Astrocyte of the cerebellum (primary cell): ENCODE data around the gene FER1L5.

Experiments used
- DNase-seq: peaks from one replicate; pipeline ENCODE4 v3.0.0-alpha.2; 2011; ENCODE audit warnings: low read depth
- H3K4me3 ChIP-seq: 2 replicates; pipeline ENCODE4 v1.5.1; 2011; ENCODE audit warnings: mild to moderate bottlenecking, low read depth, low read length, moderate library complexity
- in situ Hi-C: cut with HindIII; loops from 2 replicates; pipeline ENCODE4 v1.10.0; 2017; ENCODE audit warnings: low sequenced_read_pairs
- TF ChIP-seq, protein P1 (sequence below): IDR thresholded peaks from 2 replicates; pipeline ENCODE4 v1.5.1; 2012; ENCODE audit warnings: low read length, low read depth, moderate library complexity, mild to moderate bottlenecking; ENCODE audit errors: missing control alignments

FER1L5 gene

DNA sequence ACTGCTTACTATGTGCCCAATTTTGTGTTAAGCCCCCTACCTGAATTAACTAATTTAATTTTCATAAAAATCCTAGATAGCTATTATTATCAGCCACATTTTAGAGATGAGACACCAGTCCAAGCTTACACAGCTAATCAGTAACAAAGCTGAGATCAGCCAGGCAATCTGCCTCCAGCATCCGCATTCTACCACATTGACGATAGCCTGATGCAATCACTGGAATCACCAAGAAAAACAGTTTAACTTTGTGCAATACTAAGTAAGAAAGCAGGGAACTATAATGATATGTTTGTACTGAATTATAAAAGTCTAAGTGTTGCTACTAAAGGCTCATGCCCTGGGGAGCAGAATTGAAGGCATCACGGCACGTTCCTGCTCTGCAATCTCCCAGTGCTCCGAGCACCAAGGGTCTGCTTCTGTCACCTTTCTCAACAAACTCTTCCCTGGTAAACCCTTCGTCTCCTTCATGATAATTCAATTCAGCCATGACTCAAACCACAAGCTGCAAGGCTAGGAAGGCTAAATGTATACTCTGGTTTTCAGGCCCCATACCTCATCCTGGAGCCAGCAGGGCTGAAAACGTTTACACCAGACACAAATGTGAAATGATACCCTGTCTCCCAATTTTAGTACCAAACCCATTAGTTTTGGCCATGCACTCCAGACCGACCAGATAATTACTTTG is 23.8 kb upstream of the FER1L5 start:
- in situ Hi-C loops, result no loop called here
- H3K4me3 ChIP-seq, result no peak overlapping the region
- TF ChIP-seq, protein P1, sequence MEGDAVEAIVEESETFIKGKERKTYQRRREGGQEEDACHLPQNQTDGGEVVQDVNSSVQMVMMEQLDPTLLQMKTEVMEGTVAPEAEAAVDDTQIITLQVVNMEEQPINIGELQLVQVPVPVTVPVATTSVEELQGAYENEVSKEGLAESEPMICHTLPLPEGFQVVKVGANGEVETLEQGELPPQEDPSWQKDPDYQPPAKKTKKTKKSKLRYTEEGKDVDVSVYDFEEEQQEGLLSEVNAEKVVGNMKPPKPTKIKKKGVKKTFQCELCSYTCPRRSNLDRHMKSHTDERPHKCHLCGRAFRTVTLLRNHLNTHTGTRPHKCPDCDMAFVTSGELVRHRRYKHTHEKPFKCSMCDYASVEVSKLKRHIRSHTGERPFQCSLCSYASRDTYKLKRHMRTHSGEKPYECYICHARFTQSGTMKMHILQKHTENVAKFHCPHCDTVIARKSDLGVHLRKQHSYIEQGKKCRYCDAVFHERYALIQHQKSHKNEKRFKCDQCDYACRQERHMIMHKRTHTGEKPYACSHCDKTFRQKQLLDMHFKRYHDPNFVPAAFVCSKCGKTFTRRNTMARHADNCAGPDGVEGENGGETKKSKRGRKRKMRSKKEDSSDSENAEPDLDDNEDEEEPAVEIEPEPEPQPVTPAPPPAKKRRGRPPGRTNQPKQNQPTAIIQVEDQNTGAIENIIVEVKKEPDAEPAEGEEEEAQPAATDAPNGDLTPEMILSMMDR, result no peak
- DNase-seq, result no peak

DNA sequence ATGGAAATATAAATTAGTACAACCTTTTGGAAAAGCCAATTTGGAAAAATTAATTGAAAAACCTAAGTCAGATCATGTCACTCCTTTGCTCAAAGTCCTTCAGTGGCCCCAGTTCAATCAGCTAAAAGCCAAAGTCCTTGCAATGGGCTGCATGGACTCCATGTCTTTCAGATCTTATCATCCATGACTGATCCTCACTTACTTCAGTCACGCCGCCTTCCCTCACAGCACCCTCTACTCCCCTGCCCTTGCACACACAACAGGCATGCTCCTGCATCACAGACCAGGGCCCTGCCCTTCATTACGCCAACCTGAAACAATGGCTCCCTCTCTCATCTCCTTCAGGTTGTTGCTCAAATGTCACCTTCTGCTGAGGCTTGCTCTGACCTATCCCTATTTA is 20.0 kb upstream of the FER1L5 start:
- DNase-seq, result no peak
- TF ChIP-seq, protein P1, result no peak
- in situ Hi-C loops, result no loop called here
- H3K4me3 ChIP-seq, result no peak overlapping the region

DNA sequence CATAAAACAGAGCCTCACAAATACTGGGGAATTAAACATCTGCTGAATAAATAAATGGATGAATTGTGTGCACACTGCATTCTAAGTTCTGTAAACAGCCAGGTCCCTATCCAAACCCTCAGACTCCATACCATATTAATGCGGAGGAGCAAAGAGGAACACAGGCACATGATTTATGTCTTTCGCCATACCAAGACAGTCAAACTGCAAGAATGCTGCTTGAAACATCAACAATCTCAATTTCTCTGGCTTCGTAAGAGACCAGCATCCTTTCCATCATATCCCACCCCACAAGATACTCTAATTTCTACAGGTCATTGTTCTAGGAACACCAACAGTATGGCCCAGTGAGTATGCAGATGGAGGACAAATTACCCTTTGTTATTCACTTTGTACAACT is 19.4 kb upstream of the FER1L5 start:
- TF ChIP-seq, protein P1, result no peak
- DNase-seq, result no peak
- H3K4me3 ChIP-seq, result no peak overlapping the region
- in situ Hi-C loops, result no loop called here

DNA sequence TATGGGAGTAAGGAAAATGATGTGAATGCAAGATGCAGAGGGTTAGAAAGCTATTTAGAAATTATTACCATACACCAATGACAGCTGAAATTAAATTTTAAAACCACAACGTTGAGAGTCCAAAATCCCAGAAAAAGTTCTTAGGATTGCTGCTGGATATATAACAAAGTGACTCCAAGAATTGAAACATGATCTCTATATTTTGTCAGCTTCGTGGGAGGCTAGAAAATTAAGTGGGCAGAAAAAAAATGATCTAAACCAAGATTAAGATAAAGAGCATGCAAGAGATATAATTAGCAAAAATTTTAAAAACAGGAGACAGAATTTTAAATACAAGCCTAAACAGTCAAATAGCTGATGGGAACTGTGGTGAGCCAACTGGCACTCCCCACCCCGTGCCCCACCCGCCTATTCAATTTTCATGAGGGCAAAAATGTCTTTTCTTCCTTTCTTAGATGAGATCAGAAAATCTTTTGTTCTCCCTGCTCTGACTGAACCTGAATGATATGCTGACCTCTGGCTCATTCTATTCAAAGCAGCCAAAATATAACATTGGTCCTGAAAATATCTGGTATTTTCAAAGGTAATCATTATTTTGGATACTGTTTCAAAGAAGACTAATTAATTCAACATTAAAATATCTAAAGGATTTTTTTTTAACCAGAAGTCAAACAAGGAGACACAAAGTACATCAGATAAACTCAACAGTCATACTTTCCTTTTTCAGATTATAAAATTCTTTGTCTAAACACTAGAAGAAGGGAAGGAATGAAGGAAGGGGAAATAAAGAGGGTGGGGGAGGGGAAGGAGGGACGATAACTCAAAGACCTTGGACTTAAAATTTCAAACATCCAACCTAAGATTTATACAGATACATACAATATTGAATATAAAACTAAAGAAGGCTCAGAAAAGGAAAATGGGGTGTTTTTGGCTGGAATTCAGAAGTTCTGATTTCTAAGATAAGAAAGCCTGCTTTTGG is 16.7 kb upstream of the FER1L5 start:
- DNase-seq, result no peak

DNA sequence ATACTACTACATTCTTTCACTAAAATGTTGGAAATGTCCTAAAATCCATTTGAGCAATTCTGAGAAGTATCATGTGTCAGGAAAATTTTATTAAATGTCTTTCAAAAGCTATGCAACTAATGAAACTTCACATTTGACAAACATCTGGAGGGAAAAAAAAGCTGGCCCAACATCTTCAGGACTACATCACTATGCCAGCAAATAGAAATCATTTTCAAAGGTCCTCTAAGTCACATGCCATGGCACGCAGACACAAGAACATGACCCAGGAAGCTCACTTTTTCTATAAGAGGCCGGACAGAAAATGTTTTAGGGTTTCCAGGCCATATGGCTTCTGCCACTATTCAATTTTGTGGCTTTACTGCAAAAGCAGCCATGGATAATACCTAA is 16.0 kb upstream of the FER1L5 start:
- in situ Hi-C loops, result no loop called here
- TF ChIP-seq, protein P1, result no peak
- DNase-seq, result no peak
- no peak overlapping the region for H3K4me3 ChIP-seq

More for the DNA sequence above, 16.7 kb upstream of the FER1L5 start:
- TF ChIP-seq, protein P1, result no peak
- in situ Hi-C loops, result no loop called here
- no peak overlapping the region for H3K4me3 ChIP-seq

DNA sequence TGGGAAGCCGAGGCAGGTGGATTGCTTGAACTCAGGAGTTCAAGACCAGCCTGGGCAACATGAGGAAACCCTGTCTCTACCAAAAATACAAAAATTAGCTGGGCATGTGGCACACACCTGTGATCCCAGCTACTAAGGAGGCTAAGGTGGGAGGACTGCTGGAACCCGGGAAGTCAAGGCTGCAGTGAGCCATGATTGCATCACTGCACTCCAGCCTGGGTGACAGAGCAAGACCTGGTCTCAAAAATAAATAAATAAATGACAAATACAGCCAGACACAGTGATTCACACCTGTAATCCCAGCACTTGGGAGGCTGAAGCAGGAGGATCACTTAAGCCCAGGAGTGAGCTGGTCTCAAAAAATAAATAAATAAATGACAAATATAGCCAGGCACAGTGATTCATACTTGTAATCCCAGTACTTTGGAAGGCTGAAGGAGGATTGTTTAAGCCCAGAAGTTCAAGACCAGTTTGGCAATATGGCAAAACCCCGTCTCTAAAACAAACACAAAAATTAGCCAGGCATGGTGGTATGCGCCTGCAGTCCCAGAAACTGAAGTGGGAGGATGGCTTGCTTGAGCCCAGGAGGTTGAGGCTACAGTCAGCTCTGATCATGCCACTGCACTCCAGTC is 10.6 kb upstream of the FER1L5 start:
- TF ChIP-seq, protein P1, result no peak
- no peak overlapping the region for H3K4me3 ChIP-seq
- in situ Hi-C loops, result no loop called here
- no peak for DNase-seq
